HepG2 (cell line): ENCODE data around the gene SPNS2. TPM values are rescaled to one million over a fixed set of nuclear protein-coding genes. Genes with fewer than 3 reads are reported as not detected.

Experiments used
- ATAC-seq: fragments of 200-7000 bp; cut with Tn5 transposase; 3 replicates; pipeline ENCODE4 v1.9.1; 2020; ENCODE audit warnings: mild to moderate bottlenecking, moderate library complexity
- BruUV-seq: library from RNA; stranded (reverse); fragments of 400-500 nt; replicated peaks from 2 replicates; lab custom pipeline; 2021; lab: Mats Ljungman, UMichigan
- CTCF ChIA-PET: fragments of 300-600 bp; formaldehyde crosslinking; extraction: SDS; loops from one replicate; lab custom pipeline; 2021; ENCODE audit warnings: low total read pairs, inconsistent platforms, low intra/inter-chr PET ratio; lab: Yijun Ruan, JAX
- POLR2A ChIA-PET: fragments of 350-600 bp; sonication (Branson Sonifier 250); formaldehyde crosslinking; loops from one replicate; lab custom pipeline; 2020; ENCODE audit warnings: antibody characterized with exemption, inconsistent platforms; lab: Yijun Ruan, JAX
- DNase-seq: peaks from one replicate; pipeline ENCODE4 v3.0.0-alpha.2; 2015; ENCODE audit warnings: low spot score
- FAIRE-seq: peaks from 3 replicates; lab custom pipeline; 2011; peaks lifted over from hg19 to GRCh38; lab: Jason Lieb, UNC
- H2AFZ ChIP-seq: one replicate; pipeline ENCODE4 v1.6.1; 2011; ENCODE audit warnings: low read length, inconsistent platforms
- H3K27ac ChIP-seq: fragments of 300-600 bp; 3 replicates; pipeline ENCODE4 v1.8.0; 2011; ENCODE audit warnings: mixed run types, mild to moderate bottlenecking, mixed read lengths, low read length, inconsistent platforms; ENCODE audit not compliant: insufficient read depth; ENCODE audit errors: extremely low read length
- H3K27me3 ChIP-seq, 2 experiments: fragments of 200-600 bp in 1 of 2; 2 replicates in 1 of 2; 3 replicates in 1 of 2; pipeline versions ENCODE4 v1.6.0 to v1.8.0; 2011; ENCODE audit warnings: low read length in 2 of 2, mild to moderate bottlenecking in 2 of 2, moderate library complexity in 2 of 2, inconsistent platforms in 1 of 2; ENCODE audit not compliant: insufficient read depth in 2 of 2, control insufficient read depth in 1 of 2
- H3K36me3 ChIP-seq, 2 experiments: fragments of 200-600 bp in 1 of 2; replicated peaks in 1 of 2; 2 replicates in 1 of 2; 3 replicates in 1 of 2; pipeline versions ENCODE4 v1.5.1 to v1.8.0; 2011; ENCODE audit warnings: low read length in 2 of 2, inconsistent platforms in 1 of 2; ENCODE audit not compliant: insufficient read depth in 2 of 2, control insufficient read depth in 1 of 2
- H3K4me1 ChIP-seq: 2 replicates; pipeline ENCODE4 v1.5.1; 2012; ENCODE audit warnings: low read length, inconsistent platforms; ENCODE audit not compliant: insufficient read depth
- H3K4me2 ChIP-seq: 2 replicates; pipeline ENCODE4 v1.6.0; 2011; ENCODE audit warnings: low read depth, low read length, inconsistent platforms
- H3K4me3 ChIP-seq, 3 experiments: fragments of 200-600 bp in 1 of 3; sonication (generic), shearing (Covaris generic) in 1 of 3; replicated peaks in 1 of 3; 2 replicates each; pipeline ENCODE4 v1.5.1; 2011 to 2016; ENCODE audit warnings: low read length in 3 of 3, inconsistent platforms in 2 of 3, low read depth in 2 of 3, mild to moderate bottlenecking in 2 of 3, control low read depth in 1 of 3, mixed read lengths in 1 of 3; ENCODE audit not compliant: insufficient read depth in 1 of 3
- H3K79me2 ChIP-seq: one replicate; pipeline ENCODE4 v1.6.1; 2011; ENCODE audit warnings: low read length, inconsistent platforms; ENCODE audit not compliant: insufficient read depth
- H3K9ac ChIP-seq: 2 replicates; pipeline ENCODE4 v1.6.0; 2011; ENCODE audit warnings: mild to moderate bottlenecking, low read depth, low read length, inconsistent platforms; ENCODE audit not compliant: insufficient read depth
- H3K9me3 ChIP-seq: 2 replicates; pipeline ENCODE4 v1.5.1; 2012; ENCODE audit warnings: mild to moderate bottlenecking, low read length
- H4K20me1 ChIP-seq: 2 replicates; pipeline ENCODE4 v1.6.0; 2011; ENCODE audit warnings: inconsistent platforms, mild to moderate bottlenecking, low read length, moderate library complexity; ENCODE audit not compliant: insufficient read depth
- PITX1 ChIP-seq: sonication (generic); formaldehyde crosslinking; IDR thresholded peaks from 2 replicates; pipeline ENCODE4 v1.5.1; 2020; ENCODE audit warnings: mild to moderate bottlenecking, missing genetic modification reagents
- RFX1 ChIP-seq: fragments of 450-650 bp; IDR thresholded peaks from 2 replicates; pipeline ENCODE4 v1.6.1; 2017
- ZNF430 ChIP-seq: sonication (generic); formaldehyde crosslinking; IDR thresholded peaks from 2 replicates; pipeline ENCODE4 v1.9.0; 2021; ENCODE audit warnings: mild to moderate bottlenecking, missing genetic modification reagents
- ZNF432 ChIP-seq: sonication (generic); formaldehyde crosslinking; IDR thresholded peaks from 2 replicates; pipeline ENCODE4 v1.5.0; 2020; ENCODE audit warnings: missing genetic modification reagents, mild to moderate bottlenecking, borderline replicate concordance
- WGBS: methylation state at CpG from one replicate; pipeline ENCODE4 v1.1.6; 2017; ENCODE audit warnings: low lambda C conversion rate; 5-methylcytosine and 5-hydroxymethylcytosine counted together
- in situ Hi-C: cut with HindIII; loops from 2 replicates; pipeline ENCODE4 v1.10.0; 2017; ENCODE audit warnings: low pct_unique_long_range_greater_than_20kb; ENCODE audit not compliant: extremely low pct_ligation_motif_present
- intact Hi-C: fragments of 100-400 bp; cut with micrococcal nuclease; formaldehyde crosslinking; loops from one replicate; pipeline ENCODE4 v1.10.0; 2022; ENCODE audit not compliant: unreplicated experiment
- polyA plus RNA-seq, 8 experiments: library from polyadenylated mRNA; depleted of rRNA in 3 of 8; stranded (reverse) in 7 of 8; unstranded in 1 of 8; fragments of >200 nt; fragmentation: Illumina TruSeq in 4 of 8; extraction: Trizol in 4 of 8; gene quantifications; 2 replicates each; pipeline versions ENCODE4 v1.2.1 to v1.2.3, GENCODE V29; 2011 to 2016; ENCODE audit warnings: low read depth in 4 of 8, missing spikeins in 1 of 8, mixed read lengths in 1 of 8; ENCODE audit not compliant: insufficient read depth in 1 of 8
- total RNA-seq, 5 experiments: library from RNA; depleted of rRNA; stranded (reverse); fragments of >200 nt; fragmentation: Illumina TruSeq; extraction: Trizol; gene quantifications; 2 replicates each; pipeline ENCODE4 v1.2.3, GENCODE V29; 2016; ENCODE audit warnings: low read depth in 1 of 5
- TF ChIP-seq, protein P1 (sequence below), 2 experiments: sonication (generic) in 1 of 2; formaldehyde crosslinking in 1 of 2; IDR thresholded peaks; 2 replicates each; pipeline versions ENCODE4 v1.5.1 to v1.6.1; 2011 to 2020; ENCODE audit warnings: borderline replicate concordance in 1 of 2, low read depth in 1 of 2, low read length in 1 of 2, mild to moderate bottlenecking in 1 of 2, missing genetic modification reagents in 1 of 2, moderate library complexity in 1 of 2
- TF ChIP-seq, protein P2 (sequence below): sonication (generic); formaldehyde crosslinking; IDR thresholded peaks from 2 replicates; pipeline ENCODE4 v1.4.0; 2020; ENCODE audit warnings: missing genetic modification reagents, borderline replicate concordance

The SPNS2 gene
- total and polyA plus RNA-seq, 2 of the 13 experiments (the other 11 are each of a cell fraction or from before 2014, with no cell fraction given), result 0.01 TPM; not detected in 1

DNA sequence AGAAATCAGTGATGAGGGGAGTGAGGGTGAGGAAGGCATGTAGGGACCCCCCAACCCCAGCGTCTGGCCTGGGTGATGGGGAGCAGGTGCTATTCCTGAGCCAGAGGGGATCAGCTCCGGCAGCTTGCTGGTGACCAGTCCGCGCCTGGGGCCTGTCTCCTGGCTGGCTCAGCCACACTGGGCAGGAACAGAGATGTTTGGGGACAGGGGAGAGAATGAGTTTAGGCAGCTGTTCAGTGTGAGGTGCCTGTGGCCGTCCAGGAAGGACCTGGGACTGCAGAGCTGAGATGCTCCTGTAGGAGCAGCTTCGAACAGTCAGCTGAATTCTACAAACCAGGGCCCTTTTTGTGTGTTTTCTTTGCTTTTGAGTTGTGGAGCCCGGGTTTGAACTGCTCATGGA, 23.2 kb upstream of the SPNS2 start:
- Histone ChIP-seq H3K27ac (no peak overlapping the region), H2AFZ (no peak overlapping the region), H3K36me3 (no peaks in the 10 kb centered on the region), H3K4me3 (no peak overlapping the region), H3K79me2 (no peaks in the 10 kb centered on the region), H3K4me2 (no peak overlapping the region), H3K4me1 (peaks cover 31% of the 10 kb centered on the region), H3K27me3 (peaks cover 2 to 43% of the 10 kb centered on the region in 2 experiments), H4K20me1 (no peaks in the 10 kb centered on the region)
- no peak for FAIRE-seq
- intact Hi-C loops, result no loop called here
- 70% methylated on average over 6 of the region's 7 CpGs for WGBS
- no peak; the same call in 2 of the 3 replicates for ATAC-seq
- no peak for DNase-seq
- ChIA-PET POLR2A (no interaction called here), CTCF (no interaction called here)
- no TSS peak for BruUV-seq
- TF ChIP-seq RFX1, result no peak
- no peak for TF ChIP-seq ZNF432
- no peak for TF ChIP-seq ZNF430 (CRISPR knock-in tag)
- TF ChIP-seq, protein P1, sequence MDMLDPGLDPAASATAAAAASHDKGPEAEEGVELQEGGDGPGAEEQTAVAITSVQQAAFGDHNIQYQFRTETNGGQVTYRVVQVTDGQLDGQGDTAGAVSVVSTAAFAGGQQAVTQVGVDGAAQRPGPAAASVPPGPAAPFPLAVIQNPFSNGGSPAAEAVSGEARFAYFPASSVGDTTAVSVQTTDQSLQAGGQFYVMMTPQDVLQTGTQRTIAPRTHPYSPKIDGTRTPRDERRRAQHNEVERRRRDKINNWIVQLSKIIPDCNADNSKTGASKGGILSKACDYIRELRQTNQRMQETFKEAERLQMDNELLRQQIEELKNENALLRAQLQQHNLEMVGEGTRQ (IDR thresholded peaks at IDR 0.05; ENCODE audit: low read depth, low read length), result no peak
- TF ChIP-seq, protein P1 (CRISPR knock-in tag; IDR thresholded peaks at IDR 0.05; ENCODE audit: borderline replicate concordance), result no peak
- TF ChIP-seq, protein P2, sequence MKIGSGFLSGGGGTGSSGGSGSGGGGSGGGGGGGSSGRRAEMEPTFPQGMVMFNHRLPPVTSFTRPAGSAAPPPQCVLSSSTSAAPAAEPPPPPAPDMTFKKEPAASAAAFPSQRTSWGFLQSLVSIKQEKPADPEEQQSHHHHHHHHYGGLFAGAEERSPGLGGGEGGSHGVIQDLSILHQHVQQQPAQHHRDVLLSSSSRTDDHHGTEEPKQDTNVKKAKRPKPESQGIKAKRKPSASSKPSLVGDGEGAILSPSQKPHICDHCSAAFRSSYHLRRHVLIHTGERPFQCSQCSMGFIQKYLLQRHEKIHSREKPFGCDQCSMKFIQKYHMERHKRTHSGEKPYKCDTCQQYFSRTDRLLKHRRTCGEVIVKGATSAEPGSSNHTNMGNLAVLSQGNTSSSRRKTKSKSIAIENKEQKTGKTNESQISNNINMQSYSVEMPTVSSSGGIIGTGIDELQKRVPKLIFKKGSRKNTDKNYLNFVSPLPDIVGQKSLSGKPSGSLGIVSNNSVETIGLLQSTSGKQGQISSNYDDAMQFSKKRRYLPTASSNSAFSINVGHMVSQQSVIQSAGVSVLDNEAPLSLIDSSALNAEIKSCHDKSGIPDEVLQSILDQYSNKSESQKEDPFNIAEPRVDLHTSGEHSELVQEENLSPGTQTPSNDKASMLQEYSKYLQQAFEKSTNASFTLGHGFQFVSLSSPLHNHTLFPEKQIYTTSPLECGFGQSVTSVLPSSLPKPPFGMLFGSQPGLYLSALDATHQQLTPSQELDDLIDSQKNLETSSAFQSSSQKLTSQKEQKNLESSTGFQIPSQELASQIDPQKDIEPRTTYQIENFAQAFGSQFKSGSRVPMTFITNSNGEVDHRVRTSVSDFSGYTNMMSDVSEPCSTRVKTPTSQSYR, result no peak
- no peak for TF ChIP-seq PITX1 (CRISPR knock-in tag)
- TF ChIP-seq, all 625 proteins: peak for 0
- in situ Hi-C loops, result no loop called here
- no peak overlapping the region for H3K9ac ChIP-seq
- no peaks in the 10 kb centered on the region for H3K9me3 ChIP-seq
